H1 (cell line): ENCODE results near the gene ABI1. TPM values are rescaled to one million over a fixed set of nuclear protein-coding genes. Genes with fewer than 3 reads are reported as not detected.
A peak's percentile ranks its signal among the peaks of the same experiment; 100 is the strongest.

Experiments
- CTCF ChIA-PET: fragments of 300-600 bp; sonication (Branson Sonifier 250); formaldehyde crosslinking; loops from one replicate; lab custom pipeline; 2021; ENCODE audit not compliant: partially characterized antibody; lab: Charles Lee
- POLR2A ChIA-PET: fragments of 300-600 bp; sonication (Branson Sonifier 250); formaldehyde crosslinking; loops from one replicate; lab custom pipeline; 2021; ENCODE audit warnings: inconsistent platforms; ENCODE audit not compliant: partially characterized antibody; lab: Charles Lee
- DNase-seq, 2 experiments: peaks; one replicate each; pipeline versions ENCODE4 v3.0.0 to v3.0.0-alpha.2; 2010 to 2022; ENCODE audit warnings: low spot score in 2 of 2, low read depth in 1 of 2, mixed read lengths in 1 of 2
- FAIRE-seq: peaks from 2 replicates; lab custom pipeline; 2011; peaks lifted over from hg19 to GRCh38; lab: Jason Lieb, UNC
- H2AFZ ChIP-seq: 2 replicates; pipeline ENCODE4 v1.8.1; 2012; ENCODE audit warnings: low read length, inconsistent platforms
- H2AK5ac ChIP-seq: 2 replicates; pipeline ENCODE4 v1.6.1; 2013; ENCODE audit warnings: low read depth, low read length
- H2BK120ac ChIP-seq: replicated peaks from 2 replicates; pipeline ENCODE3; 2013; ENCODE audit warnings: low read depth, low read length, inconsistent platforms
- H2BK12ac ChIP-seq: 2 replicates; pipeline ENCODE4 v1.6.1; 2013; ENCODE audit warnings: low read depth, low read length
- H2BK15ac ChIP-seq: 2 replicates; pipeline ENCODE4 v1.6.1; 2013; ENCODE audit warnings: low read length
- H2BK20ac ChIP-seq: 2 replicates; pipeline ENCODE4 v1.6.1; 2013; ENCODE audit warnings: low read length
- H2BK5ac ChIP-seq: 2 replicates; pipeline ENCODE4 v1.6.1; 2013; ENCODE audit warnings: low read depth, low read length
- H3K14ac ChIP-seq: 2 replicates; pipeline ENCODE4 v1.6.1; 2013; ENCODE audit warnings: inconsistent platforms; ENCODE audit not compliant: insufficient read length
- H3K18ac ChIP-seq: 2 replicates; pipeline ENCODE4 v1.6.1; 2013; ENCODE audit warnings: low read length; ENCODE audit errors: extremely low read depth
- H3K23ac ChIP-seq: 2 replicates; pipeline ENCODE4 v1.6.1; 2013; ENCODE audit warnings: inconsistent platforms; ENCODE audit not compliant: insufficient read length
- H3K23me2 ChIP-seq: 2 replicates; pipeline ENCODE4 v1.6.1; 2013; ENCODE audit warnings: low read depth, low read length
- H3K27ac ChIP-seq: 2 replicates; pipeline ENCODE4 v1.6.1; 2011; ENCODE audit warnings: low read depth, low read length, inconsistent platforms
- H3K27me3 ChIP-seq, 4 experiments: replicated peaks in 1 of 4; 1 replicate in 1 of 4; 2 replicates in 3 of 4; pipeline versions ENCODE4 v1.6.1 to v1.8.1; 2011 to 2013; ENCODE audit warnings: low read length in 3 of 4, mild to moderate bottlenecking in 3 of 4, inconsistent platforms in 2 of 4, mixed read lengths in 2 of 4, moderate library complexity in 1 of 4; ENCODE audit not compliant: control insufficient read depth in 3 of 4, insufficient read depth in 3 of 4; ENCODE audit errors: extremely low read depth in 1 of 4
- H3K36me3 ChIP-seq, 4 experiments: 2 replicates each; pipeline versions ENCODE4 v1.6.1 to v1.8.1; 2011 to 2013; ENCODE audit warnings: mild to moderate bottlenecking in 4 of 4, low read length in 3 of 4, moderate library complexity in 2 of 4, control low read depth in 1 of 4, inconsistent platforms in 1 of 4; ENCODE audit not compliant: insufficient read depth in 4 of 4, control insufficient read depth in 2 of 4
- H3K4ac ChIP-seq: replicated peaks from 2 replicates; pipeline ENCODE3; 2013; ENCODE audit warnings: low read length, low read depth, mixed read lengths, inconsistent platforms; ENCODE audit not compliant: insufficient read length
- H3K4me1 ChIP-seq, 4 experiments: replicated peaks in 1 of 4; 1 replicate in 1 of 4; 2 replicates in 3 of 4; pipeline versions ENCODE4 v1.6.1 to v1.8.1; 2011 to 2013; ENCODE audit warnings: low read length in 3 of 4, inconsistent platforms in 2 of 4, mixed read lengths in 1 of 4; ENCODE audit not compliant: insufficient read depth in 4 of 4, control insufficient read depth in 3 of 4
- H3K4me2 ChIP-seq, 2 experiments: 2 replicates each; pipeline versions ENCODE4 v1.6.1 to v1.8.1; 2011 to 2013; ENCODE audit warnings: low read depth in 2 of 2, low read length in 2 of 2, control low read depth in 1 of 2, inconsistent platforms in 1 of 2, mild to moderate bottlenecking in 1 of 2; ENCODE audit not compliant: insufficient read depth in 1 of 2
- H3K4me3 ChIP-seq, 4 experiments: fragments of 200-600, 300-600 bp in 1 of 4; sonication (generic), shearing (Covaris generic), sonication (Bioruptor Twin) in 1 of 4; 2 replicates each; pipeline versions ENCODE4 v1.5.1 to v1.8.1; 2011 to 2016; ENCODE audit warnings: low read length in 4 of 4, low read depth in 3 of 4, control low read depth in 2 of 4, inconsistent platforms in 2 of 4, mild to moderate bottlenecking in 2 of 4, mixed read lengths in 1 of 4, moderate library complexity in 1 of 4; ENCODE audit not compliant: insufficient read depth in 2 of 4; ENCODE audit errors: extremely low read depth in 1 of 4
- H3K56ac ChIP-seq: replicated peaks from 2 replicates; pipeline ENCODE3; 2013; ENCODE audit warnings: low read depth, mild to moderate bottlenecking, mixed read lengths, low read length, inconsistent platforms; ENCODE audit not compliant: insufficient read length
- H3K79me1 ChIP-seq: 2 replicates; pipeline ENCODE4 v1.6.1; 2013; ENCODE audit warnings: low read depth, low read length, control low read depth
- H3K79me2 ChIP-seq, 2 experiments: 2 replicates each; pipeline versions ENCODE4 v1.6.1 to v1.8.1; 2012 to 2013; ENCODE audit warnings: low read length in 2 of 2, mild to moderate bottlenecking in 2 of 2, inconsistent platforms in 1 of 2; ENCODE audit not compliant: insufficient read depth in 2 of 2, control insufficient read depth in 1 of 2
- H3K9ac ChIP-seq, 4 experiments: replicated peaks in 1 of 4; 1 replicate in 1 of 4; 2 replicates in 3 of 4; pipeline versions ENCODE4 v1.6.1 to v1.8.1; 2011 to 2013; ENCODE audit warnings: low read depth in 3 of 4, low read length in 3 of 4, control low read depth in 2 of 4, mild to moderate bottlenecking in 2 of 4, moderate library complexity in 2 of 4, inconsistent platforms in 1 of 4; ENCODE audit errors: extremely low read depth in 1 of 4
- H3K9me3 ChIP-seq, 2 experiments: 2 replicates each; pipeline versions ENCODE4 v1.6.1 to v1.8.1; 2012 to 2013; ENCODE audit warnings: mild to moderate bottlenecking in 2 of 2, moderate library complexity in 2 of 2, control low read depth in 1 of 2, inconsistent platforms in 1 of 2, low read depth in 1 of 2, low read length in 1 of 2, mixed read lengths in 1 of 2; ENCODE audit not compliant: insufficient read depth in 2 of 2
- H4K20me1 ChIP-seq, 2 experiments: replicated peaks in 1 of 2; 2 replicates each; pipeline versions ENCODE3 to v1.8.1; 2011 to 2013; ENCODE audit warnings: inconsistent platforms in 2 of 2, low read length in 2 of 2, mild to moderate bottlenecking in 1 of 2; ENCODE audit not compliant: insufficient read depth in 2 of 2, control insufficient read depth in 1 of 2
- H4K5ac ChIP-seq: 2 replicates; pipeline ENCODE4 v1.6.1; 2013; ENCODE audit warnings: low read length, low read depth, mixed read lengths, inconsistent platforms; ENCODE audit not compliant: insufficient read length
- H4K8ac ChIP-seq: 2 replicates; pipeline ENCODE4 v1.8.0; 2013; ENCODE audit warnings: mild to moderate bottlenecking, moderate library complexity, low read length, inconsistent platforms; ENCODE audit not compliant: insufficient read depth; ENCODE audit errors: extremely low read depth
- H4K91ac ChIP-seq: replicated peaks from 2 replicates; pipeline ENCODE3; 2013; ENCODE audit warnings: low read length, mixed read lengths, inconsistent platforms; ENCODE audit not compliant: insufficient read length
- ATF3 ChIP-seq: IDR thresholded peaks from 2 replicates; pipeline ENCODE4 v1.6.1; 2011; ENCODE audit warnings: low read depth, mild to moderate bottlenecking, low read length; ENCODE audit not compliant: insufficient read depth
- E2F6 ChIP-seq: IDR thresholded peaks from 2 replicates; pipeline ENCODE4 v1.6.1; 2012; ENCODE audit warnings: inconsistent platforms
- GABPA ChIP-seq: IDR thresholded peaks from 2 replicates; pipeline ENCODE4 v1.6.1; 2011; ENCODE audit warnings: mild to moderate bottlenecking, low read length, moderate library complexity, borderline replicate concordance; ENCODE audit not compliant: insufficient read depth
- NANOG ChIP-seq: IDR thresholded peaks from 2 replicates; pipeline ENCODE4 v1.6.1; 2011; ENCODE audit warnings: low read length, low read depth, mild to moderate bottlenecking, inconsistent platforms; ENCODE audit not compliant: insufficient read depth, poor library complexity, severe bottlenecking
- PHF8 ChIP-seq: fragments of 200-600 bp; sonication (generic); conservative IDR thresholded peaks from 2 replicates; pipeline ENCODE4 v1.7.1; 2012; ENCODE audit warnings: low read depth, mild to moderate bottlenecking, inconsistent platforms, low read length, moderate library complexity
- RBBP5 ChIP-seq: IDR thresholded peaks from 2 replicates; pipeline ENCODE4 v1.7.1; 2012; ENCODE audit warnings: low read depth, mild to moderate bottlenecking, inconsistent platforms, low read length, moderate library complexity, borderline replicate concordance
- RXRA ChIP-seq: IDR thresholded peaks from 2 replicates; pipeline ENCODE4 v1.6.1; 2011; ENCODE audit warnings: low read depth, mild to moderate bottlenecking, low read length, moderate library complexity; ENCODE audit not compliant: insufficient read depth
- SIN3A ChIP-seq, 2 experiments: IDR thresholded peaks in 1 of 2; conservative IDR thresholded peaks in 1 of 2; 2 replicates each; pipeline ENCODE4 v1.6.1; 2011 to 2012; ENCODE audit warnings: low read length in 2 of 2, improper control_type of control experiment in 1 of 2, low read depth in 1 of 2, mild to moderate bottlenecking in 1 of 2
- WGBS, 2 experiments: shearing (Covaris generic) in 1 of 2; methylation state at CpG; one replicate each; pipeline versions ENCODE4 v1.1.6 to v1.1.7; 2013 to 2015; ENCODE audit warnings: low lambda C conversion rate in 2 of 2, mixed read lengths in 2 of 2, inconsistent platforms in 1 of 2, low coverage in 1 of 2, missing lambda C conversion rate in 1 of 2; ENCODE audit not compliant: insufficient replicate concordance in 2 of 2, insufficient coverage in 1 of 2, insufficient read length in 1 of 2; ENCODE audit errors: extremely low coverage in 1 of 2, missing lambda C conversion rate in 1 of 2; 5-methylcytosine and 5-hydroxymethylcytosine counted together
- polyA plus RNA-seq, 7 experiments: library from polyadenylated mRNA; depleted of rRNA in 3 of 7; stranded (reverse) in 5 of 7; unstranded in 2 of 7; fragments of >200 nt in 5 of 7; fragments of 200-250 nt in 2 of 7; gene quantifications; 1 replicate in 5 of 7; 2 replicates in 1 of 7; 4 replicates in 1 of 7; pipeline versions ENCODE4 v1.2.1 to v1.2.3, GENCODE V29; 2011 to 2013; ENCODE audit warnings: missing spikeins in 2 of 7, mixed read lengths in 2 of 7
- total RNA-seq: library from RNA; stranded (reverse); fragmentation: NEBNext Ultra II Directional; extraction: Animal tissue kit (Norgen Biotek cat#: 25700); gene quantifications from 2 replicates; pipeline ENCODE4 v1.2.1, GENCODE V29; 2021

ABI1 gene
- total and polyA plus RNA-seq, 2 of the 8 experiments (the other 6 are each of a cell fraction or from before 2014, with no cell fraction given), result 35.4 to 37.0 TPM

GRCh38 chr10:26697163-26697921 lies 163.4 kb downstream of the ABI1 start, which contains the start of gene PDSS1:
Gene PDSS1 (plus strand): TSS chr10:26697701. CDS start chr10:26697712, 11 bp downstream.
- H4K5ac ChIP-seq, result peak within 1 kb of the TSS; percentile 93
- no peak within 1 kb of the TSS for H2BK12ac ChIP-seq
- H3K23me2 ChIP-seq, result peaks cover 8% of the 10 kb centered on the region; the same call in 1 of the 2 replicates
- peak within 1 kb of the TSS; percentile 85 for H2AFZ ChIP-seq
- H3K9me3 ChIP-seq, result no peaks in the 10 kb centered on the region
- peak within 1 kb of the TSS; percentile 88 to 93 for H3K4me2 ChIP-seq
- no peaks in the 10 kb centered on the region for H3K27me3 ChIP-seq
- H3K14ac ChIP-seq, result no peak within 1 kb of the TSS
- no peaks in the 10 kb centered on the region for H4K20me1 ChIP-seq
- peak in 1 of 2 experiments; percentile 82 for DNase-seq
- no peak within 1 kb of the TSS for H3K27ac ChIP-seq
- no peak within 1 kb of the TSS for H2BK120ac ChIP-seq
- no peak within 1 kb of the TSS for H3K23ac ChIP-seq
- no peak for FAIRE-seq
- H3K79me2 ChIP-seq, result peaks cover 8 to 45% of the 10 kb centered on the region in 2 experiments
- ChIA-PET POLR2A (interaction anchor here (0.6 to 1.8 kb wide), 5 partner anchors 10 to 680 kb away, joined by 3 to 5 read pairs (median 3); partner anchors contain the start of gene YME1L1), CTCF (interaction anchor here (0.8 to 1.2 kb wide), 3 partner anchors 29 to 164 kb away, joined by 3 to 6 read pairs (median 3); no protein-coding TSS in a partner anchor)
- no peak within 1 kb of the TSS for H2AK5ac ChIP-seq
- H2BK5ac ChIP-seq, result peak within 1 kb of the TSS; percentile 91; the same call in 1 of the 2 replicates
- H4K8ac ChIP-seq, result peak within 1 kb of the TSS; percentile 81
- H2BK20ac ChIP-seq, result no peak within 1 kb of the TSS
- H3K4me3 ChIP-seq, result peak within 1 kb of the TSS; percentile 81 to 95 (median 86)
- H3K18ac ChIP-seq, result peak within 1 kb of the TSS; percentile 93
- 3% methylated on average over 26 of the region's 82 CpGs; no CpG with 5 or more reads in 1 of the 2 experiments for WGBS, 2 experiments
- H2BK15ac ChIP-seq, result no peak within 1 kb of the TSS
- H3K4me1 ChIP-seq, result peaks cover 0 to 2% (median 1%) of the 10 kb centered on the region in 4 experiments; a peak in 2 of 7 replicates
- H3K56ac ChIP-seq, result peak within 1 kb of the TSS; percentile 46
- peaks cover 10% of the 10 kb centered on the region for H3K79me1 ChIP-seq
- peak within 1 kb of the TSS; percentile 56 to 88 (median 74) for H3K9ac ChIP-seq
- peaks cover 0 to 6% (median 0%) of the 10 kb centered on the region in 4 experiments; a peak in 1 of 8 replicates for H3K36me3 ChIP-seq
- peak within 1 kb of the TSS; percentile 69 for H3K4ac ChIP-seq
- peak within 1 kb of the TSS; percentile 65 for H4K91ac ChIP-seq
- TF ChIP-seq RXRA (no peak), SIN3A (conservative IDR thresholded peaks at IDR 0.05 in 1 of 2, IDR thresholded peaks at IDR 0.05 in 1 of 2; ENCODE audit: low read depth in 1 of 2, low read length in 2 of 2) (peak in 1 of 2 experiments; percentile 63; a peak in 2 of 4 replicates), RBBP5 (peak; percentile 34; the same call in 1 of the 2 replicates), GABPA (0 out of 2 replicates have a peak, but pooled peaks have one; percentile 46), E2F6 (0 out of 2 replicates have a peak, but pooled peaks have one; percentile 45), NANOG (no peak), ATF3 (no peak), PHF8 (peak; percentile 71)
